ENCODE measurements around the gene PTPN11.
"Not testable (repeated sequence)": the region's sequence is repeated elsewhere in the genome, so short reads cannot be mapped to it uniquely, and the experiment has no call there.

The PTPN11 gene

GRCh38 chr12:112409064-112409905 is 9.5 kb upstream of the PTPN11 start, which contains the start of gene RPL6:
RPL6 (minus strand) TSS chr12:112409605; CDS start chr12:112408656, 949 bp downstream.
- DNase-seq, result peak; percentile 71

- no peak for DNase-seq
Measured at GRCh38 chr12:112409906-112410244, 8.9 kb upstream of the PTPN11 start.

GRCh38 chr12:112413855-112414625 is 4.7 kb upstream of the PTPN11 start:
- no peak for DNase-seq

- not testable (repeated sequence) for DNase-seq
Measured at GRCh38 chr12:112415457-112415856, 3.3 kb upstream of the PTPN11 start.

GRCh38 chr12:112418273-112418607 is 507 bp upstream of the PTPN11 start:
- DNase-seq, result no peak

GRCh38 chr12:112419297-112420133 is 768 bp downstream of the PTPN11 start:
- DNase-seq, result no peak

GRCh38 chr12:112420740-112421139 is 2.0 kb downstream of the PTPN11 start:
- DNase-seq, result no peak

GRCh38 chr12:112421363-112421762 is 2.6 kb downstream of the PTPN11 start:
- DNase-seq, result no peak

- DNase-seq, result no peak
Measured at GRCh38 chr12:112422531-112422930, 3.8 kb downstream of the PTPN11 start.

GRCh38 chr12:112424126-112424525 is 5.4 kb downstream of the PTPN11 start:
- no peak for DNase-seq

- no peak for DNase-seq
Measured at GRCh38 chr12:112425582-112426382, 7.0 kb downstream of the PTPN11 start.

GRCh38 chr12:112427760-112428159 is 9.0 kb downstream of the PTPN11 start:
- DNase-seq, result no peak

- no peak for DNase-seq
Measured at GRCh38 chr12:112430929-112431328, 12.2 kb downstream of the PTPN11 start.

- no peak for DNase-seq
Measured at GRCh38 chr12:112431965-112432364, 13.2 kb downstream of the PTPN11 start.

- DNase-seq, result no peak
Measured at GRCh38 chr12:112433551-112433950, 14.8 kb downstream of the PTPN11 start.

- DNase-seq, result not testable (repeated sequence)
Measured at GRCh38 chr12:112438645-112439044, 19.9 kb downstream of the PTPN11 start.

GRCh38 chr12:112439769-112440168 is 21.0 kb downstream of the PTPN11 start:
- no peak for DNase-seq

GRCh38 chr12:112440653-112441052 is 21.9 kb downstream of the PTPN11 start:
- DNase-seq, result not testable (repeated sequence)

GRCh38 chr12:112443916-112444315 is 25.2 kb downstream of the PTPN11 start:
- DNase-seq, result no peak

GRCh38 chr12:112446008-112446725 is 27.4 kb downstream of the PTPN11 start:
- DNase-seq, result no peak

GRCh38 chr12:112447106-112447505 is 28.4 kb downstream of the PTPN11 start:
- DNase-seq, result no peak

- DNase-seq, result not testable (repeated sequence)
Measured at GRCh38 chr12:112448165-112448564, 29.4 kb downstream of the PTPN11 start.
